HPDE6-E6E7 (cell line): ENCODE data around the gene COL20A1.
"Not testable (repeated sequence)": the region's sequence is repeated elsewhere in the genome, so short reads cannot be mapped to it uniquely, and the experiment has no call there.

Source experiments
- DNase-seq: peaks from one replicate; pipeline ENCODE4 v3.0.0; 2011; ENCODE audit warnings: missing footprints; ENCODE audit errors: extremely low spot score

COL20A1 gene

DNA sequence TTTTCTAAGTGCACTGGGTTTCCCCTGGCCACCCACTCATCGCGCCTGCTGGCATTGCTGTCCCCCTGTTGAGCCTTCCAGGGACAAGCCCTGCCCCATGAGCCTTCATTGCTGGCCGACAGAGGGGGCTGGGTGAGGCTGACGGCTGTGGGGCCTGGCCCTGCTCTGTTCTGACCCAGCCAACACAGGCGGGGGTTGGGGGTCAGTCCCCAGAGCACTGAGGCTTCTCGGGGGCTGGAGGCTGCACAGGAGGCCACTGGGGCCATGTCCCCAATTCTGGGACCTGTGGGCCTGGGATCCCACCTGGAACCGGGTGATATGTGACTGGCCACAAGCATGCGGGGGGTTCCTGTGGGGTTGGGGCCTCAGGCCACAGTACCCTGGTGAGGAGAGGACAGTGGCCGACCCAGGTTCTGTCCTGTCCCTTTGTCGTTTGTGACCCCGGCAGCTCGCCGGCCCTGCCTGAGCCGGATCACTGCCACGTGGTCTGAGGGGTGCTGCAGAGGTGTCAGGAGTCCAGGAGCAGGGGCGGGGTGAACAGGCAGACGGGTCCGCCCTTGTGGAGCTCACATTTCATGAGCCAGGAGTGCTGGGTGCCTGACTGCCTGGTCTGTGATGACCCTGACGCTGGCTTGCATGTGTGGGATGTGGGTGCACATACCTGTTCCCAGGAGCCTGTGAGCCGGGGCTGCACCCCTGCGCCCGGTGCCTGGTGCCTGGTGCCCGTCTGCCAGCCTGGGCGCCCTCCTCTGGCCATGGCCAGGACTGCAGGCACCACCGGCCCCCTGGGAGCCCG, 2.1 kb upstream of the COL20A1 start:
- peak; percentile 88 for DNase-seq

DNA sequence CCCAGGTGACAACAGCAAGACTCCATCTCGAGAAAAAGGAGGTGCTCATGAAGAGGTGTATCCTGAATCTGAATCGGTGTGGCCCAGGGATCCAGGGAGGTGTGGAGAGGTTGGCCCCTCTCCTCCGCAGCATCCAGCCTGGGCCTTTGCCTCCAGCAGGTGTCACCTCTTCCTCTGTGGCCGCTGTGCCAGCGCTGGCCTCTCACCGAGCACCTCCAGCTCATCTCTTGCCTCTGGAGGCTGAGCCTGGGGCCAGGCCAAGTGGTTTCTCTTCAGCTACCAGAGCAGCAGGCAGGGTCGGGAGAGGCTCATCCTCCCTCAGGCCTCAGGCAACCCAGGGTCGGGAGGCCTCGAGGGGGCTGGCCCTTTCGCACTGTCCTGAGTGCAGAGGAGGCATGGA, 1.2 kb upstream of the COL20A1 start:
- no peak for DNase-seq

DNA sequence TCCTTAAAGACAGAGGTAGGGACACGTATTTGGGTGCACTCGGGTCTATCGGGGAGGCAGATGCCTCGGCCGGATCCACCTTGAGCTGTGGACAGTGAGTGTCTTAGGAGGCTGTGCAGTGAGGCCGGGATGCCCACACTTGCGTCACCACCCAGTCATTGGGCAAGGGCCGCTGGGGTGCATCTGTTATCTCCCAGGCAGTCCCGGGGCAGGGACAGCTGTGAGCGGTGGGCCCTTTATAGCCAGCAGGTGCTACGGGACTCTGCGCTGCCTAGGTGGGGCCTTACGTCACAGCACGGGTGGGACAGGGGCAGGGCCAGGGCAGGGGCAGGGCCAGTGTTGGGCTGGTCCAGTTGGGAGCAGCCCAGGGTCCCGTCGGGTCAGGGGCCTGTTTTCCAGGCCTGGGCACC, 689 bp upstream of the COL20A1 start:
- no peak for DNase-seq

DNA sequence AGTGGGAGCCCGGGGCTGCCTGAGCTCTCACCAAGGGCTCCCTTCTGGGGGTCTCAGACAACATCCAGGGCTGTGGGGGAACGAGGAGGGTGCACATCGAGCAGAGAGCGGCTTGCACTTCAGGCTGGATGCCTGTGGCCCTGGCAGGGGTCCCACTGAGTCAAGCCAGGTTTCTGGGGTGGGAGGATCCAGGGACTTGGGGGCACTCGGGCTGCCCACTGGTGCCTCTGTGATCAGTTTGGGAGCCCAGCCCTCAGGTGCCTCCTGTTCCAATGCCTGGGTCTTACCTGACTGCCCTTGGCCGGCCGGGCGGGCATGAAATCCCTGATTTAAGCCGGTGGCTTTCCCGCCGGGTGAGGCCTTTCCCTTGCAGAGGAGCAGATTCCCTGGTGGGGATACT, 470 bp downstream of the COL20A1 start:
- no peak for DNase-seq

DNA sequence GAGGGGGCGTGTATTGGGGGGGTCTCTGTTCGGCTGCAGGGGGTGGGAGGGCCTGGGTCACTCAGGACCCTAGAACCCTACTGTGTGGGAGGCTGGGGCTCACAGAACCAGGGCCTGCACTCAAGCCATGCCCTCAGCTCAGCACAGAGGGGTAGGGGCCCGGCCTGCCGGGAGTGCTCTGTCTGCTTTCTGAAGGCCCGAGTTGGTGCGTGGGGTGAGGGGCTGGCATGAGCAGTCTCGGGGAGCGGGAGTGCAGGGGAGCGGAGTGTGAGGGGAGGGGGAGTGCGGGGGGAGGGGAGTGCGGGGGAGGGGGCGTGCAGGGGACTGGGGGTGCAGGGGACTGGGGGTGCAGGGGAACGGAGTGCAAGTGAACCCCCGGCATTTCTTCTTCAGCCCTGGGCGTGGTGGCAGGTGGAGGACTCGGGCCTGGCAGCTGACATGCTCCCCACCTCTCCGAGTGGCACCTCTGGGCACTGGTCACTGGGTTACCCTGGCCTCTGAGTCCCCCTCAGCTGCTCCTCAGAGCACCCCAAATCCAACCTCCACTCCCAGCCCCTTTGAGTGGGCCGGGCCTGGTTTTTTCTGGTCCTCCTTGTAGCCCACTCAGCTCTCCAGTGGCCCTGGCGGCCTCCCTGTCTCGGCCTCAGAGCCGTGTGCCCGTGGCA, 1.0 kb downstream of the COL20A1 start:
- no peak for DNase-seq

DNA sequence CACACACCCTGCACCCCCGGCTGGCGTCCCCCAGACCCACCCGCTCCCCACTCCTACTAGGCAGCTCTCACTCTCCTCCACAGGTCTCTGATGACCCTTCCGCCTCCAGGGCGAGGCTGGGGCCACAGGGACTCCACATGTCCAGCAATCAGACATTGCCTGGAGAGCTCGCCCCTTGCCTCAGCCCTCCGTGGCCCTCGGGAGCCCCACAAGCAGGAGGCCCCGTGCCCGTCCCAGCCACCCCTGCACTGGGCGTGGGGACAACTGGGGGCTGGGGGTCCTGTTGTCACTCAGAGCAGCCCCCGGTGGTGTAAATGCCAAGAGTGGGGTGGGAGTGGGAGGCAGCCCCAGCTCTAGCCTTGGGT, 1.5 kb downstream of the COL20A1 start:
- DNase-seq: no peak

DNA sequence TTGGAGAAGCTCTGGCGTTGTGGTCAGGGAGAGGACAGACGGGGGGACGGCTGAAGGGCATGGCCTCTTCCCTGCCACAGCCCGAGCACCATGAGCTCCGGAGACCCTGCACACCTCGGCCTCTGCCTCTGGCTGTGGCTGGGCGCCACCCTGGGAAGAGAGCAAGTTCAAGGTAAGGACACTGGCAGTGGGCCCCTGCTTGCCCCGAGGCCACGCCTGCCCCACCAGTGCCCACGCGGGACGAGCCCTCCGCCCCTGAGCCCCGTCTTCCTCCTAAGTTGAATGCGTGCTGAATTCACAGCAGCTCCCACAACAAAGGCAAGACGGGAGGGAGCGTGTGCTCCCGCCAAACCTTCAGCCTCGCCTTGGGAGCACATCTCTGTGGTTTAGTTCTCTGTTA, 2.0 kb downstream of the COL20A1 start:
- no peak for DNase-seq

DNA sequence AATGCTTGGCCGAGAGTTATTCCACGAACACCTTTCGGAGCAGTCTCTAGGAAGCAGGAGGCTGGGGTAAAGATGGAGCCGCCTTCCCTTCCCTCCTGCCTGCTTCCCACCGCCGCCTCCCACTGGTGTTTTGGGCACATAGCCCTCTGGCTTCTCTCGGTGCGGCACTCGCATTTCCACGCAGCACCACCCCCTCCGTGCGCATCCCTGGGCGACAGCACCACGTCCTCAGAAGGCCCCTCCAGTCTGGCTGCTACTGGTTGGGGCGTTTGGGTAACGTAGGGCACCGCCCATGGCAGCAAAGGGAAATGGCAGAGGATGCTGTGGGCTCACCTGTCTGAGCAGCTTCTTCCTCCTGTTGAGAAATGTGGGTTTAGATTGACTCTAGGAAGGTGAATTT, 2.4 kb downstream of the COL20A1 start:
- DNase-seq: no peak

DNA sequence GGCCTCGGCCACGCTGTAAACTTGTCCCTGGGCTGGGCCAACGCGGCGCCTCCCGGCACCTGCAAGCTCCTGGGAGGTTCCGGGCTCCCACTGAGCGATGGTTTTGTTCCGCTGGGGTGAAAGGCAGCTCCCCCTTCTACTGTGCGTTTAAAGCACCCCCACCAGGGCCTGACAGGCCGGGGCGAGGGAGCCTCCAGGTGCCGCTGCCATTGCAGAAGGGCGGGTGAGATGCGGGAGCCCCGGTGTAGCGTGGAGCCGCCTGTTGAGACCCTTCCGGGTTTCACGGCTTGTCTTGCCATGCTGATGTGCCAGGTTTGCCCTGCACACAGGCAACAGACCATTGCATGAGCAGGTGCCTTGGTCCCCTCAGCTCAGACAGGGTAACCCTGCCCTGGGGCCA, 2.9 kb downstream of the COL20A1 start:
- DNase-seq: no peak

DNA sequence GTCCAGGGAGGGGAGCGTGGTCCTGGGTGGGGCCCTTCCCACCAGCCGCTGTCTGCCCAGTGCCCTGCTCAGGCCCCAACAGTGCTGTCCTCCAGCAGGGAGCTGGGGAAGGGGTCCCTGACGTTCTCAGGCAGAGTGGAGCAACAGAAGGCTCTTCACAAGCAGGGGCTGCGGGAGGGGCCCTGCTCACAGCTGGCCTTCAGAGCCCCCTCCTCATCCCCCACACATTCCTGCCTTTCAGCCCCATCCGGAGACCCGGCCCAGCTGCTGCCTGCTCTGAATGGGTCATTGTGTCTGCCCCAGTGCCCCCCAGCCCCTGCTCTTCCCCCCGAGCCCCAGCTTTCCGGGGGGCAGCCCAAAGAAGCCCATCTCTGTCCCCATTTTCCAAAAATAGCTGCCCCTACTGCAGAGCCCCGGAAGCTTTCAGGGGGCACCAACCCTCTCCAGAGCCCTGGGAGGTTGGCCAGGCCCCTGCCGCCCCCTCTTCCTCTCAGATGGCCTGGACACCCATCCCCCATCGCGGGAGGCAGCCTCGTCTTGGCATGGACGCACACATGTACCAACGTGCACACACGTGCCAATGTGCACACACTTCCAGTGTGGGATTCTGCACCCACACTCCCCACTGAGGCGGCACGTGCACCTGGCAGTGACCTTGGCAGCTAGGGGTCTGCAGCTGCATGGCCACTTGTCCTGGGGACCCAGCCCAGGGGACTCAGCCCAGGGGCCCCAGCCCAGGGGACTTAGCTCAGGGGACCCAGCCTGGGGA, 3.7 kb downstream of the COL20A1 start:
- DNase-seq: no peak

DNA sequence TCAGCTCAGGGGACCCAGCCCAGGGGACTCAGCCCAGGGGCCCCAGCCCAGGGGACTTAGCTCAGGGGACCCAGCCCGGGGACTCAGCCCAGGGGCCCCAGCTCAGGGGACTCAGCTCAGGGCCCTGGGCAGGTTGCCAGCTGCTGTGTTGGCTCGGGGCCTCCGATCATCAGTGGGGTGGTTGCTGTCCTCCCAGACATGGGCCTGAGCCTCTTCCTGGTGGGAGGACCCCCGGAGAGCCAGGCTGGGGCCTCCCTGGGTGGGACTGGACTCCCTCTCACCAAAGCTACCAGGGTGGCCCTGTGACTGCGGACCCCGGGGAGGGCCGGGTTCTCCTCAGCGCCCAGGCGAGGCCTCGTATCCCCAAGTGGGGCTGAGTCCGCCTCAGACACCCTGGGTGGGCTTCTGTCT, 4.4 kb downstream of the COL20A1 start:
- DNase-seq: no peak

DNA sequence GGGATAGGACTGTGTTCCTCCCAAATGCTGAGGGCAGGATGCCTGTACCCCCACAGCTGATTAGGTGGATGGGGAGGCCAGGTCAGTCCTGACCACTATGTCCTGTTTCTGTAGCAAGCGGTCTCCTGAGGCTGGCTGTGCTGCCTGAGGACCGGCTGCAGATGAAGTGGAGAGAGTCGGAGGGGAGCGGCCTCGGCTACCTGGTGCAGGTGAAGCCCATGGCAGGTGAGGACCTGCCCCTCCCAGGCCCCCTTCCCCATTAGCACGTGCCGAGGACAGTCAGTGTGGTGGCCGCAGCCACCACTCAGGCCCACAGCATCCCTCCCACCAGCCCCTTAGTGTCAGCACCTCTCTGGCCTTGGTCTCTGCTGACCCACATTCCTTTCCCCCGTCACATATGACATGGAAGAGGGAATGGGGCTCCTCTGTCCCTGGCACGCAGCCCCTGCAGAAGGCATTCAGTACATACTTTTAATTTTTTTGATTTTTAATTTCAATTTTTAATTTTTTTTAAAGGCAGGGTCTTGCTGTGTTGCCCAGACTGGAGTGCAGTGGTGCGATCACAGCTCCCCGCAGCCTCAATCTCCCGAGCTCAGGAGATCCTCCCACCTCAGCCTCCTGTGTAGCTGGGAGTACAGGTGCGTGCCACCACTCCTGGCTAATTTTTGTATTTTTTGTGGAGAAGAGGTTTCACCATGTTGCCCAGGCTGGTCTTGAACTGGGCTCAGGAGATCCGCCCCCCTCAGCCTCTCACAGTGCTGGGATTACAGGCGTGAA, 5.0 kb downstream of the COL20A1 start:
- DNase-seq: no peak

DNA sequence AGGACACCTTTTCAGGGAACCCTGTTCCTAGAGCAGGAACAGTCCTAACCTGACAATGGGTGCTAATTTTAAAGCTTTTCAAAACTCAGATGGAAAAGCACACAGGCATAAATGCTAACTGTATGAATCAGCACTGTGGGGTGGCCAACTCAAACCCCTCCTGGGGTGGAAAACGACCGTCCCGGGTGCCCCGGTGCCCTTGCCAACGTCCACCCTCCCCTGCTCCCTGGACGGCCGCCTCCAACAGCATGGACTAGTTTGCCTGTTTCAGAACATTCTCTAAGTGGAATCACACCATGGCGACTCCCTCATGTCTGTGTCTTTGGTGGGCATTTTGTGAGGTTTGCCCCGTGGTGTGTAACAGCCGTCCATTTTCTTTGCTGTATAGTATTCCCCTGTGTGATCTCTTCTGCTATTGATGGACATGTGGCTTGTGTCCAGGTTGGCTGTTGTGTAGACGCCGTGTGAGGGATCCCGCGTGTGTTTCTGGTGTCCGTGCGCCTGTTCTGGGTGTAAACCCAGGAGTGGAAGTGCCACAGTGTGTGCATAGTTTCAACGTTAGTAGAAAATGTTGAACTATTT, 5.8 kb downstream of the COL20A1 start:
- no peak for DNase-seq

DNA sequence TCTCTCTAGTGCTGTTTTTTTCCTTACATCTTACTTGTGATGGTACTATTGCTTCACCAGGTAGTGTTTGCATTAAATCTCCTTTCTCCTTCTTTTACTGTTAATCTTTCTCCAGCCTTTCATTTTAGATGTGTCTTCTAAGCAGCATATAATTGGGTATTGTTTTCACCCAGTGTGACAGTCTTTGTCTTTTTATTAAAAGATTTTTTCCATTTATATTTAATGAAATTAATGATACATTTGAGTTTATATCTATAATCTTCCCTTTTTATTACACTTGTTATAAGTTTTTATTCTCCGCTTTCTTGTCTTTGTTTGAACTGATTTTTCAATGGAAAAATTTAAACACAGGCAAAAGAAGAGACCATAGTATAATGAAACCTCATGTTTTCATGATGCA, 8.7 kb downstream of the COL20A1 start:
- no peak for DNase-seq

DNA sequence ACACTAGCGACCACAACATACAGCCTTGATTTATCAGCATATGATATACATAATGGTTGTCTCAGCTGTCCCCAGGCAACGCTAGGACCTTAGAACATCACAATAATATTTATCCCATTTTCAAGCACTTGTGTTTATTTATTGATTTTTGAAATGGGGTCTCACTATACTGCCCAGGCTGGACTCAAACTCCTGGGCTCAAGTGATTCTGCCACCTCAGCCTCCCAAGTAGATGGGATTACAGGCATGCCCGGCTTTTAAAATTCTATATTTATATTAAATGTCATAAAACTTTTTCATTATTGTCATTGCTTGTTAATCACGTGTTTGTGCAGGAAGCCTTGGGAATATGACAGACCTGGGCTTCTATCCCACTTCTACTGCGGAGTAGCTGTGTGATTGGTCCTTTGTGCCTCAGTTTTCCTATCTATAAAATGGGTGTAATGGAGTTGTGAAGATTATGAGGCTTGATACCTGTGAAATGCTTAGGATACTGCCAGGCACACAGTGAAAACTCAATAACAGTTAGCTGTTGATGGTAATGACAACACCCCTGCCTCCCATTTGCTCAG, 10.2 kb downstream of the COL20A1 start:
- no peak for DNase-seq

DNA sequence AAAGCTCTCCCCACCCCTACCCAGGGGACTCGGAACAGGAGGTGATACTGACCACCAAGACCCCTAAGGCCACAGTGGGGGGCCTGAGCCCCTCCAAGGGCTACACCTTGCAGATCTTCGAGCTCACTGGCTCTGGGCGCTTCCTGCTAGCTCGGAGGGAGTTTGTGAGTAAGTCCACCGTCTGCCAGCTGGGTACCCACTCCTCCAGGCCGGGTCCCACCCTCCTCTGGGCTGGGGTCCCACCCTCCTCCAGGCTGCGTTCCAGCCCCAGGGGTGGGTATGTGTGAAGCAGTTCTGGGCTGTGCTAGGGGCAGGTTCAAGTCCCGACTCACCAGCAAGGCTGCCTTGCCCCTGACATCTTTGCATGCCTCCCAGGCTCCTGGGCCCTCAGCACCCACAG, 12.4 kb downstream of the COL20A1 start:
- DNase-seq: no peak

DNA sequence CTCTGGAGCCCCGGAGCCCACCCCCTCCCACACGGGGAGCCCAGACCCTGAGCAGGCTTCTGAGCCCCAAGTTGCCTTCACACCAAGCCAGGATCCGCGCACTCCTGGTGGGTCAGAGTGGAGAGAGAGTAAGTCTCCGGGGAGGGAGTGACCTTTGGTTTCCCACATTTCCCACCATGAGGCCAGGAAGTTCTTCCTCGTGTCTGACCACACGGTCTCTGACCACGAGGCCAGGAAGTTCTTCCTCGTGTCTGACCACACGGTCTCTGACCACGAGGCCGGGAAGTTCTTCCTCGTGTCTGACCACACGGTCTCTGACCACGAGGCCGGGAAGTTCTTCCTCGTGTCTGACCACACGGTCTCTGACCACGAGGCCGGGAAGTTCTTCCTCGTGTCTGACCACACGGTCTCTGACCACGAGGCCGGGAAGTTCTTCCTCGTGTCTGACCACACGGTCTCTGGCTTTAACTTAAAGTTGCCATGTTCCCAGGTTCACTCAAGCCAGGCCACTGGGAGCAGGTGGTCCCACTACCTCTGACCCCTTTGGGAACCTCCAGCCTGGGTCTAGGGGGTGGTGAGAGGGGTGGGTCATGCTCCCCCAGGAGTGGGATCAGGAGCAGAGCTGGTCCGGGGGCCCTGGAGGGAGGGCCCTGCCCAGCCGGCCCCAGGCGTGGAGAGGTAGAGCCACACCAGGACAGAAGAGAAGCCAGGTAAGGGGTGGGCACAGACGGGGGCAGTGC, 13.1 kb downstream of the COL20A1 start:
- not testable (repeated sequence) for DNase-seq

DNA sequence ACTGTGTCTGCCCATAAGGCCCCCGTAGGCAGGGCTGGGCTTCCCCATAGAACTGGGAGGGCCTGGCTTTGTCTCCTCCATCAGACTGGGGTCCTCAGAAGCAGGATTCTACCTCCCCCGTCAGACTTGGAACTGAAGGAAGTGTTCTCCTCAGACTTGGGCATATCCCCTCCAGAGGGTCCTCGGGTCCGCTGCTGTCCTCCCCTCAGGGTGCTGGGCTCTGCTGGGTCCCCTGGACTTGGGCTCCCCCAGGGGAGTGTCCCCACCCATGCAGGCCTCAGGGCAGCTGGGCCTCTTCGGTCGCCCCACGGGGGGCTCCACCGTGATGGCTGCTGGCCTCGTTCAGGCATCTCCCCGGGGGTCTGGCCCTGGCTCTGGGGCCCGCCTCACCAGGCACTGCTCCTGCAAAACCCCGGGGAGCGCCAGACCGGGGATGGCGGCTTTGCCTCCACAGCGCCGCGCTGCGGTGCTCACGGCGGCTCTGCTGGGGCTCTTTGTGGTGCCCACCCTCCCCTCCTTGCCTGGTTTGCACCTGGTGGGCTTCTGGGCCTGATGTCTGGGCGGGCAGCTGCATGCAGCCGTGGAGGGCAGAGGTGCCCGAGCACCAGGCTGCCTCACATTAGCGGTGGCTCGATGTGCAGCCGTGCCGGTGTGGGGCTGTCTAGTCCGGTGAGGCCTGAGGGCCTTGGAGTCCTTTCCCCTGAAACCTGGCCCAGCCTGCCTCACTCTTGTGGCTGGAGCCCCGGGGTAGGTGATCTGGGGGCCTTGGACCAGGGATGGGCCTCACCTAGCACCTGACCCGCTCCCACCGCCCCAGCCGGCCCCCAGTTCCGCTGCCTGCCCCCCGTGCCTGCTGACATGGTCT, 13.9 kb downstream of the COL20A1 start:
- no peak for DNase-seq

DNA sequence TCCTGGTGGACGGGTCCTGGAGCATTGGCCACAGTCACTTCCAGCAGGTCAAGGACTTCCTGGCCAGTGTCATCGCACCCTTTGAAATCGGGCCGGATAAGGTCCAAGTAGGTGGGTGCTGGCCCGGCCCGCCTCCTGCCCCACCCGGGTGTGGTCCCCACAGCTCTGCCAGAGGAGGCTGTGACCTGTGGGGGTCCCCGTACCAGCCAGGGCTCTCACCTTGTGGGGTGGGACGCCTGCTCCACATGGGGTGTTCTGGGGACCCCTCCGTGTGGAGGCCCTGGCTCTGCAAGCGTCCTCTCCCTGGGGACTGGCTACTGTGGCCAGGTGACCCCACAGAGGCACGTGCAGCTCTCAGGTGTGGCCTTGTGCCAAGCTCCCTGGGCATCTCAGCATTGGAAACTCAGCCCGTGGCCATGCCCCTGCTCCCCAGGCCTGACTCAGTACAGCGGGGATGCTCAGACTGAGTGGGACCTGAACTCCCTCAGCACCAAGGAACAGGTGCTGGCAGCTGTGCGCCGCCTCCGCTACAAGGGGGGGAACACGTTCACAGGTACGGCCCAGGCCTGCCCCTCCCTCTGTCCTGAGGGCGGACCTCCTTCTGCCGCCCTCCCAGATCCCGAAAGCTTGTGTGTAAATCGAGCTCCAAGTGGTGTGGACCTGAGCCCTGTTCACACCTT, 14.7 kb downstream of the COL20A1 start:
- no peak for DNase-seq
